DND-41 (cell line): ENCODE results near the gene BMPER.

Experiments
- ATAC-seq: fragments of 200-7000 bp; cut with Tn5 transposase; 3 replicates; pipeline ENCODE4 v1.9.1; 2021; ENCODE audit warnings: low read depth; ENCODE audit not compliant: insufficient read depth
- DNase-seq: peaks from one replicate; pipeline ENCODE4 v3.0.0-alpha.2; 2020
- H2AFZ ChIP-seq: 2 replicates; pipeline ENCODE4 v1.6.0; 2012; ENCODE audit warnings: low read depth, low read length
- H3K27ac ChIP-seq: 2 replicates; pipeline ENCODE4 v1.5.1; 2012; ENCODE audit warnings: low read length, inconsistent platforms
- H3K27me3 ChIP-seq: fragments of 200-600 bp; sonication (generic); 2 replicates; pipeline ENCODE4 v1.6.0; 2012; ENCODE audit warnings: low read length, mild to moderate bottlenecking, inconsistent platforms; ENCODE audit not compliant: insufficient read depth, poor library complexity
- H3K36me3 ChIP-seq: 2 replicates; pipeline ENCODE4 v1.5.1; 2012; ENCODE audit warnings: low read length, inconsistent platforms; ENCODE audit not compliant: insufficient read depth
- H3K4me1 ChIP-seq: 2 replicates; pipeline ENCODE4 v1.5.1; 2012; ENCODE audit warnings: mild to moderate bottlenecking, low read length; ENCODE audit not compliant: insufficient read depth
- H3K4me2 ChIP-seq: 2 replicates; pipeline ENCODE4 v1.6.0; 2012; ENCODE audit warnings: mild to moderate bottlenecking, moderate library complexity, low read length, inconsistent platforms; ENCODE audit not compliant: insufficient read depth
- H3K4me3 ChIP-seq, 2 experiments: fragments of 200-600 bp in 1 of 2; shearing (Covaris generic) in 1 of 2; 2 replicates each; pipeline ENCODE4 v1.5.1; 2012 to 2016; ENCODE audit warnings: inconsistent platforms in 2 of 2, low read length in 2 of 2, mild to moderate bottlenecking in 2 of 2, low read depth in 1 of 2, moderate library complexity in 1 of 2
- H3K79me2 ChIP-seq: 2 replicates; pipeline ENCODE4 v1.6.0; 2012; ENCODE audit warnings: low read length, inconsistent platforms; ENCODE audit not compliant: insufficient read depth
- H3K9ac ChIP-seq: 2 replicates; pipeline ENCODE4 v1.6.0; 2012; ENCODE audit warnings: low read depth, mild to moderate bottlenecking, inconsistent platforms, low read length, moderate library complexity
- H3K9me3 ChIP-seq: 2 replicates; pipeline ENCODE4 v1.5.1; 2012; ENCODE audit warnings: low read length, moderate library complexity, mild to moderate bottlenecking, inconsistent platforms; ENCODE audit not compliant: insufficient read depth, severe bottlenecking
- H4K20me1 ChIP-seq: 2 replicates; pipeline ENCODE4 v1.6.0; 2012; ENCODE audit warnings: low read length; ENCODE audit not compliant: insufficient read depth
- EZH2 ChIP-seq: IDR thresholded peaks from 3 replicates; pipeline ENCODE4 v1.6.1; 2012; ENCODE audit warnings: borderline replicate concordance, low read depth, mild to moderate bottlenecking, moderate library complexity, low read length, inconsistent platforms; ENCODE audit not compliant: severe bottlenecking
- TF ChIP-seq, protein P1 (sequence below): IDR thresholded peaks from 2 replicates; pipeline ENCODE4 v1.5.1; 2012; ENCODE audit warnings: borderline replicate concordance, low read length, moderate library complexity, mild to moderate bottlenecking; ENCODE audit not compliant: poor library complexity, severe bottlenecking; ENCODE audit errors: extremely low read depth

The BMPER gene

DNA sequence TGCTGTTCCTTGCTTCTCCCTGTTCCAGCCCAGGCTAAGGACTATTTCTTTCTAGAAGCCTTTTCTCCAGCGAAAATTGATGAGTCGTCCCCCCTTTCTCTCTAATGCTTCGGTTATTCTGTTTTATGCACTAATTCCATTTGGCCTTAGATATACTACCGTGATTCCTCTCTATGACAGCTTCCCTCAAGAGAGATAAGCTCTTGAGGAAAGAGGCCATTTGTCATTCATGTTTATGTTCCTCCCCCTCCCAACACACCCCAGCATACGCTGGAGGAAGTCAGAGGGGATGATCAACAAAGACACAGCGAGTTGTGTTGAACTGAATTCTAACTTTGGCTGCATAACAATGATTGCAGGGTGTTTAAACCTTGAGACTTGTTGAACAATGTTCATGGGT is 198.8 kb downstream of the BMPER start:
- no peak for TF ChIP-seq EZH2
- TF ChIP-seq, protein P1, sequence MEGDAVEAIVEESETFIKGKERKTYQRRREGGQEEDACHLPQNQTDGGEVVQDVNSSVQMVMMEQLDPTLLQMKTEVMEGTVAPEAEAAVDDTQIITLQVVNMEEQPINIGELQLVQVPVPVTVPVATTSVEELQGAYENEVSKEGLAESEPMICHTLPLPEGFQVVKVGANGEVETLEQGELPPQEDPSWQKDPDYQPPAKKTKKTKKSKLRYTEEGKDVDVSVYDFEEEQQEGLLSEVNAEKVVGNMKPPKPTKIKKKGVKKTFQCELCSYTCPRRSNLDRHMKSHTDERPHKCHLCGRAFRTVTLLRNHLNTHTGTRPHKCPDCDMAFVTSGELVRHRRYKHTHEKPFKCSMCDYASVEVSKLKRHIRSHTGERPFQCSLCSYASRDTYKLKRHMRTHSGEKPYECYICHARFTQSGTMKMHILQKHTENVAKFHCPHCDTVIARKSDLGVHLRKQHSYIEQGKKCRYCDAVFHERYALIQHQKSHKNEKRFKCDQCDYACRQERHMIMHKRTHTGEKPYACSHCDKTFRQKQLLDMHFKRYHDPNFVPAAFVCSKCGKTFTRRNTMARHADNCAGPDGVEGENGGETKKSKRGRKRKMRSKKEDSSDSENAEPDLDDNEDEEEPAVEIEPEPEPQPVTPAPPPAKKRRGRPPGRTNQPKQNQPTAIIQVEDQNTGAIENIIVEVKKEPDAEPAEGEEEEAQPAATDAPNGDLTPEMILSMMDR = no peak

DNA sequence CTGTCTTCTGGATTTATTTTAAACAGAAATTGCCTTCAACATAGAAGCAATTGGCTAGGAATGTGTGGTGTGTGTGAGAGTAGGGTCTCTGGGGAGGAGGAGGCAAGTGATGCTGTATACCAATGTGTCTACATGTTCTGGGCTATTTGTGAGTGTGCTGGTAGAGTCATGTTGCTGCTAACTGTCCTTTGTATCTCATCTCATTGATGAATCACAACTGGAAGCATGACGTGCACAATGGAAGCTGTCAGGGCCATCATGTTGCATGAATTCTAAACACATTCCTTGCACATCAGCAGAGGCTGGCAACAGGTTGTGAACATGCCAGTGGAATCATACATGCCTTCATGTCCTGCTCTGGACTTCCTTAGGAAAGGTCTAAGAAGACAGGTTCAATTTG is 199.7 kb downstream of the BMPER start:
- no peak for ATAC-seq

More for the DNA sequence above, 198.8 kb downstream of the BMPER start:
- no peak for ATAC-seq
- no peaks in the 10 kb centered on the region for H3K27me3 ChIP-seq
- H3K9me3 ChIP-seq = no peaks in the 10 kb centered on the region
- no peaks in the 10 kb centered on the region for H3K79me2 ChIP-seq
- no peak overlapping the region for H3K9ac ChIP-seq
- no peaks in the 10 kb centered on the region for H3K36me3 ChIP-seq
- H2AFZ ChIP-seq = no peak overlapping the region
- no peaks in the 10 kb centered on the region for H4K20me1 ChIP-seq
- no peak overlapping the region for H3K4me3 ChIP-seq
- H3K4me1 ChIP-seq = no peaks in the 10 kb centered on the region
- H3K27ac ChIP-seq = no peak overlapping the region
- no peak for DNase-seq
- no peak overlapping the region for H3K4me2 ChIP-seq

DNA sequence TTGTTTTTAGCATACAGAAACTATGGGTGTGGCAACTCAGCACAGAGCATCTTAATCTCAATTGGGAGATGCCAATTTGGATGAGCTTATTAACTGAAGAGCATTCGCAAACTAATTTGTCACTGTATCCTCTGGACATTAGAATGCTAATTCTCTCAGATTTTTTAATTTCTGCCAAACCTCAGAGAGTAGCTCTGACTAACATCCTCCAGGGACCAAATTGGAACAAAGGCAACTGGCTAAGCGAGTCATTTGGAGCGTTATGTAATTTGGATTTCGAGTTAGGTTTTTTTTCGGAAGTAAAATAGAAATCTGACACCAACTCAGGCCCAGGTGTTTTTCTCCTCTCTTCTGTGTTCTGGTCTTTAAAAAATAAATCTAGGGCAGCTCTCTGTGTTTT is 201.9 kb downstream of the BMPER start:
- H3K27ac ChIP-seq = no peak overlapping the region
- H3K9ac ChIP-seq = no peak overlapping the region
- ATAC-seq = no peak
- no peaks in the 10 kb centered on the region for H3K27me3 ChIP-seq
- H2AFZ ChIP-seq = no peak overlapping the region
- H3K9me3 ChIP-seq = no peaks in the 10 kb centered on the region
- no peak overlapping the region for H3K4me2 ChIP-seq
- H4K20me1 ChIP-seq = no peaks in the 10 kb centered on the region
- DNase-seq = no peak
- no peaks in the 10 kb centered on the region for H3K4me1 ChIP-seq
- H3K4me3 ChIP-seq = no peak overlapping the region
- TF ChIP-seq, protein P1 = no peak
- no peak for TF ChIP-seq EZH2
- H3K79me2 ChIP-seq = no peaks in the 10 kb centered on the region
- no peaks in the 10 kb centered on the region for H3K36me3 ChIP-seq

More for the DNA sequence above, 199.7 kb downstream of the BMPER start:
- no peak overlapping the region for H2AFZ ChIP-seq
- H3K79me2 ChIP-seq = no peaks in the 10 kb centered on the region
- H3K4me3 ChIP-seq = no peak overlapping the region
- H3K4me1 ChIP-seq = no peaks in the 10 kb centered on the region
- no peak for DNase-seq
- no peaks in the 10 kb centered on the region for H3K9me3 ChIP-seq
- no peaks in the 10 kb centered on the region for H3K27me3 ChIP-seq
- H3K9ac ChIP-seq = no peak overlapping the region
- no peak overlapping the region for H3K4me2 ChIP-seq
- H4K20me1 ChIP-seq = no peaks in the 10 kb centered on the region
- no peak for TF ChIP-seq EZH2
- TF ChIP-seq, protein P1 = no peak
- no peak overlapping the region for H3K27ac ChIP-seq
- H3K36me3 ChIP-seq = no peaks in the 10 kb centered on the region

DNA sequence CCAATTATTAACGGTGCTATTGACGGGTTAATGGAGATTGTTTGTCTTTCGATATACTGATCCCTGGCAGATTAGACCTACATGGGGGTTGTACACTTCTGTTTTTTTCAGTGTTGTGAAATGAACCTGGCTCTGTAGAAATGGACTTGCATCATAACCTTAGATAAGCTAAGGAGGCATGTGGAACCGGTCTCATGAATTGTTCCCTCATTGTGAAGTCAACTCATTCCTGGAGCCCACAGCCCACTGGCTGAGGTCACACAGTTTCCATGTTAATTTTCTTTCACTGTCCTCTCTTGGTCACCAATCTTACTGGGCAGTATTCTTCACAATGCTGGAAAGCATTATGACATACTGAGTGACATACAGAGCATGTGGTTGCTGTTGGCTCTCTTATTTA is 202.8 kb downstream of the BMPER start:
- H3K4me1 ChIP-seq = no peaks in the 10 kb centered on the region
- TF ChIP-seq, protein P1 = no peak
- TF ChIP-seq EZH2 = no peak
- no peaks in the 10 kb centered on the region for H3K36me3 ChIP-seq
- no peak overlapping the region for H3K9ac ChIP-seq
- no peaks in the 10 kb centered on the region for H3K79me2 ChIP-seq
- no peak for ATAC-seq
- no peaks in the 10 kb centered on the region for H3K9me3 ChIP-seq
- DNase-seq = no peak
- H4K20me1 ChIP-seq = no peaks in the 10 kb centered on the region
- H3K27ac ChIP-seq = no peak overlapping the region
- no peak overlapping the region for H3K4me2 ChIP-seq
- no peaks in the 10 kb centered on the region for H3K27me3 ChIP-seq
- no peak overlapping the region for H2AFZ ChIP-seq
- H3K4me3 ChIP-seq = no peak overlapping the region
